Stimulated activated naive B cell treated with anti-CD40 and anti-IgM and Interleukin-4, amounts not matched to agents 10 μg/mL and 1 μg/mL and 100 μg/mL, for 72 hours (primary cell): ENCODE data around the gene BPIFA2.

Experiments
- ATAC-seq, 2 donors: fragments of 150-1000 bp; cut with Tn5 transposase; replicated peaks; 2 replicates each; pipeline ENCODE4 v1.10.0; 2021; ENCODE audit warnings: moderate library complexity in 1 of 2
- DNase-seq: peaks from one replicate; pipeline ENCODE4 v3.0.0; 2021
- H3K27ac Mint-ChIP-seq: one replicate; pipeline ENCODE4 v1.8.0; 2022; ENCODE audit warnings: mild to moderate bottlenecking, mixed read lengths
- H3K27me3 Mint-ChIP-seq, 2 donors: one replicate each; pipeline ENCODE4 v1.8.0; 2022; ENCODE audit warnings: mixed read lengths in 2 of 2
- H3K36me3 Mint-ChIP-seq, 2 donors: one replicate each; pipeline ENCODE4 v1.8.0; 2022; ENCODE audit warnings: mixed read lengths in 2 of 2, mild to moderate bottlenecking in 1 of 2
- H3K4me1 Mint-ChIP-seq, 2 donors: one replicate each; pipeline ENCODE4 v1.8.0; 2022; ENCODE audit warnings: mixed read lengths in 2 of 2, mild to moderate bottlenecking in 1 of 2
- H3K4me3 Mint-ChIP-seq, 2 donors: one replicate each; pipeline ENCODE4 v1.8.0; 2022; ENCODE audit warnings: mild to moderate bottlenecking in 2 of 2, mixed read lengths in 2 of 2, moderate library complexity in 1 of 2
- H3K9me3 Mint-ChIP-seq, 2 donors: one replicate each; pipeline ENCODE4 v1.8.0; 2022; ENCODE audit warnings: mixed read lengths in 2 of 2, mild to moderate bottlenecking in 1 of 2

BPIFA2 gene

DNA sequence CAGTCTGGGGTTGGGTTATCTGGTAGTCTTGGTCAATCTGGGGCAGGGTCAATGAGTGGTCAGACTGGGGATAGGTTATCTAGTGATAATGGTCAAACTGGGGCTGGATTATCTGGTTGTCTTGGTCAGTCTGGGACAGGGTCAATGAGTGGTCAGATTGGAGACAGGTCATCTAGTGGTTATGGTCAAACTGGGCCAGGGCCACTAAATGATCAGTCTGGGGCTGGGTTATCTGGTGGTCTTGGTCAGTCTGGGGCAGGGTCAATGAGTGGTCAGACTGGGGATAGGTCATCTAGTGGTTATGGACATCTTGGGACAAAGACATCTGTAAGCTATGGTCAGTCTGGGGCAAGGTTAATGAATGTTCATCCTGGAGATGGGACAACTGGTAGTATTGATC is 28.5 kb upstream of the BPIFA2 start:
- Mint-ChIP-seq H3K9me3 (no peaks in the 10 kb centered on the region), H3K4me3 (no peak overlapping the region), H3K4me1 (no peaks in the 10 kb centered on the region), H3K36me3 (no peaks in the 10 kb centered on the region), H3K27me3 (peaks cover 5 to 8% of the 10 kb centered on the region in 2 donors), H3K27ac (no peak overlapping the region)
- no peak for DNase-seq
- no peak for ATAC-seq

DNA sequence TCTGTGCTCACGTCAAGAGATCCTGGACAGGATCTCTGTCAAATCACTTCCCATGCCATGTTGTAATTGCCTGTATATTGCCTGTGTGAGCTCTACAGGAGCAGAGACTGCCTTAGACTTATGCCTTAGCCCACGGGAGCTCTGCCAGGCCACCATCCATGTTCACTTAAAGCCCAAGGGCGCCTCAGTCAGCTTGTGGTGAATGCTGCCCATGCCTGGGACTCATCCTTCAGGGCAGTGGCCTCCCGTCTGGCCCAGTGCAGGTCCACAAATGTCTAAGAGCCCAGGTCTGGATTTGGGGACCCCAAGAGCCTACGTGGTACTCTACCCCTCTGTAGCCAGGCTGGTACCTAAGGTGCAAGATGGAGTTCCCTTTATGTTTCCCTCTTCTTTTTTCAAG is 22.4 kb upstream of the BPIFA2 start:
- H3K9me3 Mint-ChIP-seq = peaks cover 0 to 1% of the 10 kb centered on the region in 2 donors
- H3K4me1 Mint-ChIP-seq = no peaks in the 10 kb centered on the region
- H3K27ac Mint-ChIP-seq = no peak overlapping the region
- peaks cover 35 to 41% of the 10 kb centered on the region in 2 donors for H3K27me3 Mint-ChIP-seq
- ATAC-seq (no peak), DNase-seq (no peak)
- H3K4me3 Mint-ChIP-seq = no peak overlapping the region
- H3K36me3 Mint-ChIP-seq = no peaks in the 10 kb centered on the region

DNA sequence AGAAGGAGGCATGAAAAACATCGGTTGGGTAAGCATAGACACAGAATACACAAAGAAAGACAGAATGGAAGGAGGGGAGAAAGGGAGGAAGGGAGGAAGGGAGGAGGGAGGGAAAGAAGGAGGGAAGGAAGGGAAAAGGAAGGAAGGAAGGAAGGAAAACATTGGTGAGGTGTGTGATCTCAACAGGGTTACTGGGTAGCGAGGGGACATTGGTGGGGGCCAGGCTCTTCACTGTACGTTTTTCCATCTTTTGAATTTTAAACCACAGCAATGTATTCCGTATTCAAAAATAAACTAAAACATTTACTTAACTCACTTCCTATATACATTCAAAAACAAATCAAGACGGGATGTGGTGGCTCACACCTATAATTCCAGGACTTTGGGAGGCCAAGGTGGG is 20.7 kb upstream of the BPIFA2 start:
- no peak for DNase-seq
- no peak for ATAC-seq
- H3K4me1 Mint-ChIP-seq = no peaks in the 10 kb centered on the region
- H3K4me3 Mint-ChIP-seq = no peak overlapping the region
- H3K27ac Mint-ChIP-seq = no peak overlapping the region
- H3K36me3 Mint-ChIP-seq = no peaks in the 10 kb centered on the region
- H3K9me3 Mint-ChIP-seq = peaks cover 0 to 1% of the 10 kb centered on the region in 2 donors
- H3K27me3 Mint-ChIP-seq = peaks cover 37 to 49% of the 10 kb centered on the region in 2 donors

DNA sequence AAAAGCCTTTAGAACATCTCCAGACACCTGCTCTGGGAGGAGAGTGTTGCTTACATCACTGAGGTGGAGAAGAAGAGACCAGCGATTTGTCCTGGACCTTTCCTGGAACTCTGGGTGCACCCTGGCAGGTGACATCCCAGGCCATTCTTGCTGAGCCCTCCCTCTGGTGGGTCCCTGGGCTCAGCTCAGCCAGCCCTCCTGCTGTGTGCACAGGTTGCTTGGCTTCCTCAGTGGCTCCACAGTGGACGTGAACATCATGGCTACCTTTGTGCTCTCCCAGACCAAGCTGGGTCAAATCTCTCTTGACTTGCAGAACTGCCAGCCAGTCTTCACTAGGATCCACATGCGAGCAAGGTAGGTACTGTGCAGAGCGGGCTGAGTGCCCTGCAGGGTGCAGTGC is 19.9 kb upstream of the BPIFA2 start:
- no peak overlapping the region for H3K4me3 Mint-ChIP-seq
- DNase-seq (no peak), ATAC-seq (no peak)
- H3K36me3 Mint-ChIP-seq = no peaks in the 10 kb centered on the region
- peaks cover 0 to 1% of the 10 kb centered on the region in 2 donors for H3K9me3 Mint-ChIP-seq
- no peak overlapping the region for H3K27ac Mint-ChIP-seq
- no peaks in the 10 kb centered on the region for H3K4me1 Mint-ChIP-seq
- H3K27me3 Mint-ChIP-seq = peaks cover 39 to 53% of the 10 kb centered on the region in 2 donors

DNA sequence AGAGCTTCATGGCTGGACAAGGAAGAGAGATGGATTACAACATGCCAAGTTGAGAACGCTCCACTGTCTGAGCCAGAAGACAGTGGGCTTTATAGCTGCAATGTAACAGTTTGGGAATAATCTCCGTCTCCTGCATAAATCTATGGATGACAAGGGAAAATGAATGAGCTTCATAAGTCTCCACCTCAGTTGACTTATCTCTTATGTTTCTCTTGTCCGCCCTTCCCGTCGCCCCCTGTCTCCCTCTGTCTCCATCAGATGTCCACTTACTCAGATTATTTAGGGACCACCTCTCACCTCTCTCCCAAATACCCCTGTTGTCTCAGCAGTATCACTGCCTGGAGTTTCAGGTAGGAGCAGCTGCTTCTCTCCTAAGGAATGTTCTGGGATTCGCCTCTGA is 13.7 kb upstream of the BPIFA2 start:
- DNase-seq = no peak
- no peak for ATAC-seq
- H3K9me3 Mint-ChIP-seq = no peaks in the 10 kb centered on the region
- no peak overlapping the region for H3K4me3 Mint-ChIP-seq
- H3K36me3 Mint-ChIP-seq = no peaks in the 10 kb centered on the region
- H3K27ac Mint-ChIP-seq = no peak overlapping the region
- peaks cover 37 to 40% of the 10 kb centered on the region in 2 donors for H3K27me3 Mint-ChIP-seq
- H3K4me1 Mint-ChIP-seq = no peaks in the 10 kb centered on the region

DNA sequence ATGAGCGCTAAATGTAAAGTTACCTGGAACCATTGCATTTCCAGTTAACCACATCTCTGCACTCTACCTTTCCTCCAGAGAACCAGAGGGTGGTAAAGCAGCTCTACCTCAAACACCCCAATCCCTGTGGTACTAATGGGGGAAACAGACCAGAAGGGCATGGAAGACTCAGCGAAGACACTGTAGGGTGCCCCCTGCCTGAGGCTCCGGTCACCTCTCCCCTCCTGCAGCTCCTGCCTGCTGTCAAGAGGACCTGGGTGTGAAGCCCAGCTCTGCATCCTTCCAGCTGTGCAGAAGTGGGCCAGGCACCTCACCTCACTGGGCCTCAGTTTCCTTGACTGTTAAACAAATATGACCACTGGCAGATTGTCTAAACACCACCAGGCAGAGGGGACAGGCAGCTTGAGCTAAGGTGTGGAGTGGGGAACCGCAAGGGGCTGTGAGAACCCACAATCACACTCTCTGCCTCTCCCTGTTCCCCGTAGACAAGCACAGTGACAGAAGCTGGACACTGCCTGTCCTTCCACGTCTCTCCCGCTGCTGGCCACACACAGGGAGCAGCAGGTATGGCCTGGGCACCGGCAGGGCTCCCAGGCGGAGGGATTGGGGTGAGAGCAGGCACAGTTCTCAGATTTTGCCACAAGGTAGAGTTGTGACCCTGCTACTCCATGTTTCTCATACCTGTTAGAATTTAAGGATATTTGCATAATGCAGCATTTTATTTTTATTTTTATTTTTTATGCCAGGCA is 9.1 kb upstream of the BPIFA2 start:
- ATAC-seq = no peak
- Mint-ChIP-seq H3K27me3 (peaks cover 16 to 30% of the 10 kb centered on the region in 2 donors), H3K4me1 (peaks cover 0 to 4% of the 10 kb centered on the region in 2 donors), H3K36me3 (no peaks in the 10 kb centered on the region), H3K9me3 (no peaks in the 10 kb centered on the region), H3K4me3 (no peak overlapping the region), H3K27ac (no peak overlapping the region)
- DNase-seq = no peak

DNA sequence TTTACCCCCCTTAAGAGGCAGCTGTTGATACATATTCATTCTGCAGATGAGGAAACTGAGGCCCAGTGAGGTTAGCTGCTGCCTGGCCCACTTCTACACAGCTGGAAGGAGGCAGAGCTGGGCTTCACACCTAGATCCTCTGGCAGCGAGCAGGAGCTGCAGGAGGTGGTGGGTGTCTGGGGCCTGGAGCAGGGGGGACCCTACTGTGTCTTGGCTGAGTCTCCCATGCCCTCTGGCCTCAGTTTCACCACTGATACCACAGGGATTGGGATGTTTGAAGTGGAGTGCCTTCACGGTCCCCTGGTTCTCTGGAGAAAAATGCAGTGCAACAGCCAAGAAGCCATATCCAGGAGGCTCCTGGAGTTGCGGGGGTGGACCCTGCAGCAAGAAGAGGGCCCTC is 8.2 kb upstream of the BPIFA2 start:
- no peak overlapping the region for H3K27ac Mint-ChIP-seq
- no peaks in the 10 kb centered on the region for H3K9me3 Mint-ChIP-seq
- H3K4me3 Mint-ChIP-seq = no peak overlapping the region
- H3K27me3 Mint-ChIP-seq = peaks cover 16 to 27% of the 10 kb centered on the region in 2 donors
- H3K36me3 Mint-ChIP-seq = no peaks in the 10 kb centered on the region
- no peak for DNase-seq
- H3K4me1 Mint-ChIP-seq = peaks cover 0 to 4% of the 10 kb centered on the region in 2 donors
- ATAC-seq = no peak

DNA sequence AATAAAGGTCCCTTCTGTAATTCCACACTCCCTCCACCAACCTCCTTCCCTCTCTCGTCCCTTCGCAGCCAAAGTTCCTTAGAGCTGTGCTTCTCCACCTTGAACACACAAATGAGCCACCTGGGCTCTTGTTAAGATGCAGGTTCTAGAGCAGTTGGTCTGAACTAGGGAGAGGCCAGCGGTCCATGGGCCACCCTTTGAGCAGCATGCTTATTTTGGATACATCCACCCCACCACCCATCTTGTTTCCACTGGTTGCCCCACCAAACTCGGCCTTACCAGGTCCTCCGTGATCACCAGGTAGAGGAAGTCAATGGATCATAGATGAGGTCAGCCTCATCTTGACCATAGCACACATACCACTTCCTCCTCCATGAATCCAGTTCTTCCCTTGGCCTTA is 7.3 kb upstream of the BPIFA2 start:
- Mint-ChIP-seq H3K27ac (no peak overlapping the region), H3K27me3 (peaks cover 14 to 24% of the 10 kb centered on the region in 2 donors), H3K36me3 (no peaks in the 10 kb centered on the region), H3K4me1 (peaks cover 0 to 4% of the 10 kb centered on the region in 2 donors), H3K4me3 (no peak overlapping the region), H3K9me3 (no peaks in the 10 kb centered on the region)
- no peak for ATAC-seq
- no peak for DNase-seq

DNA sequence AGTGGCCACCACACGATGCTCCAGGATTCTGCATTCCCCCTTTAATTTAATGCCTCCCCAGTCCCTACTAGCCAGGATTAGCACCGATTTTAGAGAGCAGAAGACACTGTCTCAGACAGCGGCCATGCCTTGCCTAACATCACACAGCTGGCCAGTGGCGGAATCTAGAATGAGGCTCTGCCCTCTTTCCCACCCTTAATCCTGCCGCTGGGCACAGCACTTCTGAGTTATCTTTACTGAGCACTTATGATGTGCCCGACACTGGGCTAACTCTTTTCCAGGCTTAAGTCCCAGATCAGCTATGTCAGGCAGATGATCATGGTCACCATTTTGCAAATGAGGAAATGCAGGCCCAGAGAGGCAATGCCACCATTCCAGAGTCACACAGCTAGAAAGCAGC is 5.6 kb upstream of the BPIFA2 start:
- Mint-ChIP-seq H3K27ac (no peak overlapping the region), H3K27me3 (peaks cover 16 to 25% of the 10 kb centered on the region in 2 donors), H3K36me3 (no peaks in the 10 kb centered on the region), H3K9me3 (no peaks in the 10 kb centered on the region), H3K4me1 (peaks cover 0 to 4% of the 10 kb centered on the region in 2 donors), H3K4me3 (no peak overlapping the region)
- DNase-seq (no peak), ATAC-seq (no peak)

DNA sequence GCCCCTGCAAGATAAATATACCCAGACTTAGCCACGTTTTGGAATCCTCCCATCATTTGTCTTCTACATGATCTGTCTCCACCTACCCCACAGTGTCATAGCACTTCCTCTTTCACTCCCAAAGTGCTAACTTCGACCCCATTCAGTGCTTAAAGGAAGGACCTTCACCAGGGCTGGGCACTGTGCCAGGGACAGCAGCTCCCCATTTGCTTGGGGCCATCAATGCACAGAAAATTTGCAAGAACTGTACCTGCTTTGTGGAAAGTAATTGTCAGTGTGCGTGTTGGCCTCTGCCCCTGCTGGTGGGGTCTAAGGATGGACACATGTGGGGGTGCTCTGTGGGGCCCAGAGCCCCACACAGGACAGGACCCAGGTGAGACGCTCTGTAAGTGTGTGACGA is 5.2 kb upstream of the BPIFA2 start:
- peaks cover 0 to 4% of the 10 kb centered on the region in 2 donors for H3K4me1 Mint-ChIP-seq
- DNase-seq (no peak), ATAC-seq (no peak)
- no peak overlapping the region for H3K27ac Mint-ChIP-seq
- no peak overlapping the region for H3K4me3 Mint-ChIP-seq
- H3K36me3 Mint-ChIP-seq = no peaks in the 10 kb centered on the region
- no peaks in the 10 kb centered on the region for H3K9me3 Mint-ChIP-seq
- H3K27me3 Mint-ChIP-seq = peaks cover 16 to 24% of the 10 kb centered on the region in 2 donors

DNA sequence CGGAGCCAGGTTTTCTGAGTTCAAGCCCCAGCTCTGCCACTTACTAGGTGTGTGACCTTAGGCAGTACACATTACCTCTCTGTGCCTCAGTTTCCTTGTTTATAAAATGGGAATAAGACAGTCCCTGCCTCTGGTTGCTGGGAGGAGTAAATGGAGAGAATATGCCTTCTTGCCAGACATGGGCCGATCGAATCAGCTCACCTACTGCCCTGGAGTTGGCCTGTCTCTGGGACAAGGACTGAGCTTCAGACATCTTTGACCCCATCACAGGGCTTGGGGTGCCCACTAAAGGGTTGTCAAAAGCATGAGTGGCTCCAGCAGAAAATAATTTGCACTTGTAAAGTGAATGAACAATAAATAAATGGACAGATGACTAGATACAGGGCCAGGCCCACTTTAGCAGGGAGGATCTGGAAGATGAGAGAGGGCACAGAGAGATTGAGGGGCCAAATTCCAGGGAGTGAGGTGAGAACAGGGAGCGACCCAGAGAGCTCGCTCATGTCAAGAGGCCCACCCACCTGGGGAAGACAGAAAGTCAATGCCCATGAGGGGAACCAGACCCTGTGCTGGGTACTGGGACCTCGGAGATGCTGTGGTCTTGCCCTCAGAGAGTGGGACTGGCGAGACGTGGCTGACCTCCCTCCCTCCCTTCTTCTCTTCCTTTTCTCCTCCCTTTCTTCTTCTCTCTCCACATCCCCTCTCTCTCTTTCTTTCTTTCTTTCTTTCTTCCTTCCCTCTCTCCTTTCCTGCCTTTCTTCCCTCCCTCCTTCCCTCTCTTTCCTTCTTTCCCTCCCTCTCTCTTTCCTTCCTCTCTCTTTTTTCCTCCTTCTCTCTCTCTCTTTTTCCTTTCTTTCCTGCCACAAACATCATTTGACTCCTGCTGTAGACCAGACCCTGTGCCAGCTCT is 3.9 kb upstream of the BPIFA2 start:
- no peak for DNase-seq
- H3K27ac Mint-ChIP-seq = no peak overlapping the region
- no peak overlapping the region for H3K4me3 Mint-ChIP-seq
- peaks cover 0 to 4% of the 10 kb centered on the region in 2 donors for H3K4me1 Mint-ChIP-seq
- H3K36me3 Mint-ChIP-seq = peaks cover 0 to 3% of the 10 kb centered on the region in 2 donors
- no peak for ATAC-seq
- H3K27me3 Mint-ChIP-seq = peaks cover 16 to 22% of the 10 kb centered on the region in 2 donors
- H3K9me3 Mint-ChIP-seq = peaks cover 5 to 6% of the 10 kb centered on the region in 2 donors

DNA sequence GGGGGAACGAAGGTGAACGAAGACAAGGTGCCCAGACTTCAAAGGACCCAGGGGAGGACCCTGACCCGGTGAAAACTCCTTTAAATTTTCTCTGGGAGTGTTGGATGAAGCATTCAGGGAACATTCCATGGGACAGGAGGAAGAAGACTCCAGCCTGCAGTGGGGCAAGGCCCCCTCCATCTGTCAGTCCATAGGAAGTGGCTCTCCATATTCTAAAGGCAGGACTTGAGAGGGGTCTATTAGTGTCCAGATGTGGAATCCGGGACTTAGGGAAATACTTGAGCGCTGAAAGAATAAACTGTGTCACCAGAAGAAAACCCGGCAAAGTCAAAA is 3.2 kb upstream of the BPIFA2 start:
- Mint-ChIP-seq H3K27me3 (peaks cover 16 to 22% of the 10 kb centered on the region in 2 donors), H3K4me3 (no peak overlapping the region), H3K27ac (no peak overlapping the region), H3K9me3 (peaks cover 7% of the 10 kb centered on the region in 2 donors), H3K4me1 (peaks cover 0 to 4% of the 10 kb centered on the region in 2 donors), H3K36me3 (peaks cover 0 to 3% of the 10 kb centered on the region in 2 donors)
- ATAC-seq (no peak), DNase-seq (no peak)

DNA sequence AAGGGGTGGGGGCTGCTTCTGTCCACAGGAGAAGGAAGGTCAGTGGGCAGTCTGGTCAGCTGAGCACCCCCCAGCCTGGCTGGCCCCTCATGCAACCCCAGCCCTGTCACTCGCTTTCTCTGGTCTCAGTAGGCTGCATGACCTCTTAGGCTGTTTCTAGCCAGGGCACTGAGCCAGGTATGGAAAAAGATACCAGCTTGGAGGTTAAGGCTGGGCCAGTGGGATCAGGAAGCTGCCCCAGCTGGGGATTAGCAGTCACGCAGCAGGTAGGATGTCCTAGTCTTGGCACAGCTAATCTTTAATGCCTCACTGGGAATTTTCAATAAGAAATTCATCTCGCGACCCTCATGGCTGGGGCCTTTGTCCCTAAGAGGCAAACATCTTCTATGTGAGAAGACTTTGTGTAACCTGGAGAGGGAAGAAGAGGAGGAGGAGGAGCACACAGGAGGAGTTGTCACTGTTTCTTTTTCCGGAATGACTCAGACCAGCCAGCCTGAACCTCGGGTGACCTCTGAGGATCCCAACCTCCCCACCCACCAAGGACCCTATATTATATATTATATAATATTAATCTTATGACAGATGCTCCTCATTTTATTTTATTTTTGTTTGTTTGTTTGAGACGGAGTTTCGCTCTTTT is 2.4 kb upstream of the BPIFA2 start:
- no peak for ATAC-seq
- H3K27ac Mint-ChIP-seq = no peak overlapping the region
- DNase-seq = no peak
- peaks cover 0 to 4% of the 10 kb centered on the region in 2 donors for H3K4me1 Mint-ChIP-seq
- H3K4me3 Mint-ChIP-seq = no peak overlapping the region
- H3K36me3 Mint-ChIP-seq = peaks cover 1 to 3% of the 10 kb centered on the region in 2 donors
- peaks cover 7% of the 10 kb centered on the region in 2 donors for H3K9me3 Mint-ChIP-seq
- H3K27me3 Mint-ChIP-seq = peaks cover 16 to 23% of the 10 kb centered on the region in 2 donors

DNA sequence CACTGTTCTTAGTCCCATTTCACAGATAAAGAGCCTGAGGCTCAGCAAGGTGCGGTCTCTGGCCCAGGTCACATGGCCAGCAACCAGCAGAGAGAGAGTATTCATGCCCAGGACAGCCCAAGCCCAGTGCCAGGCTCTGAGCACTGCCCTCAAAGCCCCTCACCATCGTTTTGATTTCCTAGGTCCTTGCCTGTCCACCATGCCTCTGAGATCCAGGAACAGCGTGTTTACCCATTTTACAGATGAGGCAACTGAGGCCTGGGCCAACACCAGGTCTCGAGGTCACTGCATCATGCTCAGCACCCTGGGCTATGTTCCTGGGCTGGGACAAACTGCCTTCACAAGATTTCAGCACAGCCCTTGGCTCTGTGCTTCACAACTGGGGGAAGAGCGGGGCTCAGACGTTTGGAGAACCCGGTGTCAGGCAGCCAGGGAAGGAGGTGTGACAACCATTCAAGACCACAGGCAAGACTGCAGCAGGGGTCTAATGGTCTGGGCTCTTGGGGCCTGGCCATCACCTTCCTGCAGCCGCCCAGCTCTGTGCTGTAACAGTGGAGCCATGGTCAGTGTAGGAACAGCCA is 1.3 kb upstream of the BPIFA2 start:
- Mint-ChIP-seq H3K4me1 (peaks cover 0 to 4% of the 10 kb centered on the region in 2 donors), H3K4me3 (no peak overlapping the region), H3K27me3 (peaks cover 16 to 30% of the 10 kb centered on the region in 2 donors), H3K9me3 (peaks cover 11 to 17% of the 10 kb centered on the region in 2 donors), H3K27ac (no peak overlapping the region), H3K36me3 (peaks cover 3 to 6% of the 10 kb centered on the region in 2 donors)
- DNase-seq (no peak), ATAC-seq (no peak)
